ENCODE measurements around the gene LAD1.

LAD1 gene

DNA sequence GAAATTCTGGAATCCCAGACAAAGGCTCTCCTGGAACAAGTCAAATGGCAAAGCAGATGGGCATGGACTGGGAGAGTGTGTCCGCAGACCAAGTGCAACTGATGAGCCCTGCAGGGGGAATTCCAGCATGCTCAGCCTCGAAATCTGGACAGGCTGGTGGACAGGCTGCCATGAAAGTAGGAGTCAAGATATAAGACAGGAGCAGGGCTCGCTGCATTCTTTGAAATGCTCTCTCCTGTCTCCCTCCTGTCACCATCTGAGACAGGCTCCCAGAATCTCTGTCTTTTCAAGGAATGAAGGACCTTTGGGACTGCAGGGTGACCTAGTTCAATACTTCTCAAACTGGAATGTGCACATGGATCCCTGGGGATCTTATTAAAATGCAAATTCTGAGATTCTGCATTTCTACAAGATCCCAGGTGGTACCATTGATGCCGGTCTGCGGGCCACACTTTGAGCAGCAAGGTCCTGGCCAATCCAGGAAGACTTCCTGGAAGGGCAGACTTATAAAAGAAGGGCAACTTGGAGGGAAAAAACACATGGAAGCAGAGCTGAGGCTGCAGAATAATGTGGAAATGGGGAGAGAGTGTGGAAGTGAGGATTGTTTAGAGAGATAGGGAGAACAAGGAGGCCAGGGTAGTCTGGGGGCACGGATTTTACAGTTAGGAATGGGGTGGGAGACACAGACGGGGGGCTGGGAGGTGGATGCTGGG lies 51.5 kb downstream of the LAD1 start:
- DNase-seq (ENCODE audit: low spot score): no peak

DNA sequence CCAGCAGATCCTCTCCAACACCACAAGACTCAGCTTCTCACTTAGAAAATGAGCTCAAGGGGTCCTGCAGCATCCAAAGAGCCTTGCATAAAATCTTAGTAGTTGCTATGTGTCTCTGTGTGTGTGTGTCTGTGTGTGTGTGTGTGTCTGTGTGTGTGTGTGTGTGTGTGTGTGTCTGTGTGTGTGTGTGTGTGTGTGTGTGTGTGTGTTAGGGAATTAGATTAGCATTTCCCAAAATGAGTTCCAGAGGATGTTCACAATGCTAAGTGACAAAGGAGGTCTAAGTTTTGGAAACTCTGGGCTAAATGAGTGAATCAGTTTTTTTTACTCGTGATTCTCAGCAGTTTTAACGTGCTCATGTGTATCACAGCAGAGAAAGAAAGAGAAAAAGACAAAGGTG lies 52.1 kb downstream of the LAD1 start:
- DNase-seq (ENCODE audit: low spot score): no peak

DNA sequence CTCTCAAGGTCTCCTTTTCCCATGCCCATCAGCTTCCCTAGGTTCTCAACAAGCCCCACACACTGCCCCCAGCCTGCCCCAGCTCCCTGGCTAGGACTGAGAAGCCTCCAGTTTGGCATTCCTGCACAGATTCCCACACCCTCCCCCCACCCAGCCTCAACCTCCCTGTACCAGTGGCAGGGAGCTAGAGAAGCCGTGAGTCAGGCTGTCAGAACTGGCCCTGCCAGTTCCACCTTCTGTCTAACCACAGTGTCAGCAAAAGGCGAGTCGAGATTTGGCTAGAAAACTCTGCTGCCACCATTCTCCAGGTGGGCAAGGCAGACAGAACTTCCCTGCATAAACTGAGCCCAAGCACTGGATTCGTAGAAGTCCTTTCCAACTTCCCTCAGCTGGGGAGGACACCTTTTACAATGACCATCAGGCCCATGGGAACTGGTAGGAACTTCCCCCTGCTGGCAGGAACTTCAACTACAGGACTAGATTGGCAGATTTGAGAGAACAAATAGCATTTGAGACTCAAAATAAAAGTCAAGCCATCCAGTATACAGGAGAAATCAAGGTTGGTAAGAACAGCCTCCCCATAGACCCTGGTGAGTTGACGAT lies 52.7 kb downstream of the LAD1 start:
- no peak for DNase-seq (ENCODE audit: low spot score)

DNA sequence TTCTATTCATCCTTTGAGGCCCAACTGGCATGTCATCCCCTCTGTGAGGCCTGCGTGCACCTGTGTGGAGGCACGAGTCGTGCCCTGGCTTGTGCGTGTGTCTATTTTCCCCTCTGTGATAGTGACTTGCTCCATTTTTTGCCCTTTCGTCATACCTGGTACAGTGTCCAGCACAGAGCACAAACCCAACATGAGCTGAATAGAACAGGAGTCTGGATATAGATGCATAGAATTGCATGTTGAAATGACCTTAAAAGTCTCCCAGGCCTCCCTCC lies 54.1 kb downstream of the LAD1 start:
- no peak for DNase-seq (ENCODE audit: low spot score)

DNA sequence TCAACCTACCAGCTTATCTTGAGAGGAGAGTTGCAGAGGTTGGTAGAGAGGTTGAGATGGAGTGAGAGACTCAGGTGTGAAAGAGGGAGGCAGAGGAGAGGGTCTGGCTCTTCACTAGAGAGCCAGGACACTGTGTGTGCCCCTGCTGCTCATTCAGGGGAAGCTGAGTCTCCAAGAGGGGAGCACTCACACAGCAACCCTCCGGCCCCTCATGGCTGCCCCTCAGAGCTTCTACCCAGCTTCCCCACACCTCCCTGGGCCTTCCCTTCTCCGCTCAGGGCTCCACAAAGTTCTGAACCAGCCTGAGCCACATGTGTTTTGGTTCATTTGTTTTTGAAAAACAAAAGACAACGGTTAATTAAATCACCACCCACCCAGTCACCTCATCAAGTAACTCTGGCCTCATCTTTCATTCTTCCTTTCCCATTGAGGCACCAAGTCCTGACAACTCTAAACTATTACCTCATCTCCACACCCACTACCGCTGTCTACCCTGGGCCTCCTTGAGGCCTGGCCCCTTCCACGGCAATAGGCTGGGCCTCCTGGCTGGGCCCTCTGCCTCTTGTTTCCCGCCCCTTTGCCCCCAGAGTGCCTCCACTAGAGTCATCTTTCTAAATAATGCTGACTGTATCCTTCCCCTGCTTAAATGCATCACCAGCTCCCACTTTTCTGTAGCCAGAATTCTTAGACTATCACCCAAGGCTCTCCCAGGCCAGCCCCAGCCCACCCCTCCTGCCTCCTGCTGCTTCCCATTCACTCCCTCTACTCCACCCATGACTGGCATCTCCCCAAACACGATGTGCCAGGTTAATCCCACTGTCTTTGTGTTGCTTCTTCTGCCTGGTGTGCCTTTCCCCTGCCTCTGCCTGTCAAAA lies 54.7 kb downstream of the LAD1 start:
- DNase-seq (ENCODE audit: low spot score): no peak

DNA sequence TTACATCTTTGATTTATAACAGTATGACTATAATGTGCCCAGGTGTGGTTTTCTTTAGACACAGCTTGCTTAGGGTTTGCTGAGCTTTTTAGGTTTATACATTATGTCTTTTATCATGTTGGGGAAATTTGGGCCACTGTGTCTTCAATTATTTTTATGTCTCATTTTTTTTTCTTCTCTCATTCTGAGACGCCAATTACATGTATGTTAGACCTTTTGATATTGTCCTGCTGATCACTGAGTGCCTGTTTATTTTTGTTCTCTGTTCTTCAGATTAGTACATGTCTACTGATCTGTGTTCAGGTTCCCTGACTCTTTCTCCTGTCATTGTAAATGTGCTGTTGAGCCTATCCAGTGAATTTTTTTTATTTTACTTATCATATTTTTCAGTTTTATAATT lies 57.7 kb downstream of the LAD1 start:
- no peak for DNase-seq (ENCODE audit: low spot score)

DNA sequence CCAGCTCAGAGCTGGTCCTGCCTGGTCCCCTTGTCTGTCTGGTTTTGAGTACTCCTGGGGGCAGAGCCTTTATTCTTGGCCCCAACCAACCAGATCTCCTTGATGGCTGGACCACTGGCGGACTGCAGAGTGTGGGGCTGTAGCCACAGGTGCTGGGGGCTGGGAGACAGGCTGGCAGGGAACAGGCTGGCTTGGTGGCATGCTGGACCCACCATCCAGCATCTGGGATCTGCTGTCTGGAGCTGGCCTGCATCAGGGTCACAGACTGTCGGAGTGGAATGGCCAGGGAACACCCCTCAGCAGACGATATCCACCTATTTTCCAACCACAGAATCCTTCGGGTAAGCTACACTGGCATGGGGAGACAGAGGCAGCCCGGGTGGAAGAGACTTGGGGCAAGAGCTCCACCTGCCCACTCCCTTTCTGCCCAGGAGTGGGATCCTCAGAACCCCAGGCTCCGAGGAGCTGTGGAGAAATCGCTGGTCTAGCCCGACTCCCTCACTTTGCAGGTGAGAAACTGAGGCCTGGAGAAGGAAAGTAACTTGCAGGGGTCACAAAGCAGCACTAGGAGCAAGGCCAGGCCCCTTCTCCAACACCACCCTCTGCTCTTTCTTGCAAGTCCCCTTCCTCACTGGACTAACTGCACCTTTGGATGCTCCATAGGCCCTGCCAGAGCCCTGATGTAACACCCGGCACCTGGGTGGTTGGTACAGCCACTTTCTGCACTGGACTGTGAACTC lies 62.2 kb downstream of the LAD1 start:
- no peak for DNase-seq (ENCODE audit: low spot score)

DNA sequence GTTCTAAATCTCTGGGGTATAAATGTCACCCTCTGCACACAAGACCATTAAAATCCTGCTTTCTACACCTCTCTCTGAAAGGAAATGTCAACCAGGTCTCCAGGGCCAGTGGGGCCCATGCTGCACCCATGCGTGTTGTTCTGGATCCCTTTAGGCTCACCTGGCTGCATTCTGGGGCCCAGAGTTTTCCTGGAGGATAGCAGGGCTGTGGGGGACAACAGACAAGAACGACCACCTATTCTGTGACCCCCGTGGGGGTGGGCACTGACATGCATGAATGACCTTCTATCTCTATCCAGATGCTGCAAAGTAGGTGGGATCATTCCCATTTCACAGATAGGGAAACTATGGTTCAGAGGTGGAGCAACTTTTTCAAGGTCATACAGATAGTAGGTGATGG lies 63.2 kb downstream of the LAD1 start:
- no peak for DNase-seq (ENCODE audit: low spot score)

DNA sequence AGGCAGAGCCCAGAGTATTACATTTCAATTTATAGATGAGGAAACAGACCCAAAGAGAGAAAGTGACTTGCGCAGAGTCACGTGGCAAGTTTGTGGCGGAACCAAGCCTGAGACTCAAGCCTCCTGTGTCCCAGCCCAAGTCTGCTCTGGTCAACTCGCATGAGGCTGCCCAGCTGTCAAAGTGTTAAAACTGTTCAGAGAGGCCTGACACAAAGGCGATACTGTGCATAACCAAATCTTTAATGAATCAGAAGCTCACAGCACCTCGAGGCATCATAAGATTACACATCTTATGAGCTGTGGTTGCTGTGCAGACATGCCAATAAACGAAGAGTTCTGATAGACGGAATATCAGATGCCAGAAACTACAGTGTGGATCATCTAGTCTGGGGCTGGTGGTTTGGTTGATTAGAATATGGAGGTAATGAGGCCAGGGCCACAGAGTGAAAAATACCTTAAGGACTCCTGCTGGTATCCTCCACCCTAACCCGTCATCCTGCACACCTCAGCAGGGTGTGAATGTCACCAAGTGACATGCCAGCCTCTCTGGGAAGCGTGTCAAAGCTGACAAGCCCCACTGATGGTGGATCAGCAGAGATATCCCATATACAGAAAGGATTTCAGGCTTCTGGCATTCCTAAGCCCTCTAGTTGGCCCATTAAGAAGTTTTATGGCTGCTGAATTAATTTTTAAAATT lies 63.8 kb downstream of the LAD1 start:
- DNase-seq (ENCODE audit: low spot score): no peak

DNA sequence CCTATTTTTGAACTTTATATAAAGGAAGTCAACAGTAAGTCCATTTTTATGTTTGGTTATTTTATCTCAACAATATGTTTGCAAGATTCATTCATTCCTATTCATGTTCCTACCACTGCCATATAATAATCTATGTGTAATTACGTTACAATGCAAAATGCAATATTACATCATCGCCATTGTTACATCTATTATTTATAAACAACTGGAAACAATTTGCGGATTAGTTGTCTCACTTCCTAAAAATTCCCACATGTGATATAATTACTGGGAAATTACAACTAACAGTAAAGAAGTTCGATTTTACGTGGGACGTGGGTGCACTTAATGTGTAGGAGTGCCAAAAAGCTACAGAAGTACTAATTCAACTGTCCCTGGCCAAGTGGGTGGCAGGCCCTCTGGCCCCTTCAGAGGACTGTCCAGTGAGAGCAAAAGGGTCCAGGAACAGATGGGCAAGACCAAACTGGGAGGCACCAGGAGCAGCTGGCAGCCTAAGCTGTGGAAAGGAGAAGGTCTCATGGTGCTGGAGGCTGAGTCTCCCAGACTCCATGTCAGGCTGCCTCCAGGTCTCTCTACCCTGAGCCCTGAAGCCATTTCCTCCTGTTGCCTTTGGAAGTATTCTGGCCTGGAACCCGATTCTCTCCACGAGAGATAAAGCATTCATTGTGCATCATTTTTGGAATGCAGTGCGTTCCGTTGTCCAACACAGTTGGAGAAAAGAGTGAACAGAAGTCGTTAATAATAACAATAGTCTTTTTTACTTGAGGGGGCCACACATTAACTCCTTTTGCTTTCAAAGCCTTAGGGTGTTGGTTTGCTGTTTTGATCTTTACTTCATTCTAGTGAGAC lies 64.6 kb downstream of the LAD1 start:
- no peak for DNase-seq (ENCODE audit: low spot score)

DNA sequence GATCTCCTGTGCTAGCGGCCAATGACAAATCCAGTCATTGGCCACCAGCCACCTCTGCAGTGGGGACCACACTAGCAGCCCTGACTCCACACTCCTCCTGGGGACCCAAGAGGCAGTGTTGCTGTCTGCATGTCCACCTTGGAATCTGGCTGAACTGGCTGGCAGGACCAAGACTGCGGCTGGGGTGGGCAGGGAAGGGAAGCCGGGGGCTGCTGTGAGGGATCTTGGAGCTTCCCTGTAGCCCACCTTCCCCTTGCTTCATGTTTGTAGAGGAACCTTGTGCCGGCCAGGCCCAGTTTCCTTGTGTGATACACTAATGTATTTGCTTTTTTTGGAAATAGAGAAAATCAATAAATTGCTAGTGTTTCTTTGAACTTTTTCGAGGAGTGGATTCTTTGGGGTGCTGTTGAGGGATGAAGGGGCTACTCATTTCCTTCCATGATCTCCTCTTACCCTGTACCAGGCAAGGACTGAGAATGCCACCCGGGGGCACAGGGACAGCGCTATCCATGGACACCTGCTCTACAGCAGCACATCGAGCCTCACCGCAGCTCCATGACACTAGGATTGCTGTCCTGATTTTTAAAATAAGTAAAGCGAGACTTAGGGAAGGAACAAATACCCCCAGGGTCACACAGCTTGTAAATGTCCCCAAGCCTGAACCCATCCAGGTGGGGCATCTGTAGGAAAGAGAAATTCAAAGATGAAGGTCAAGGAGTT lies 66.3 kb downstream of the LAD1 start:
- DNase-seq (ENCODE audit: low spot score): no peak

DNA sequence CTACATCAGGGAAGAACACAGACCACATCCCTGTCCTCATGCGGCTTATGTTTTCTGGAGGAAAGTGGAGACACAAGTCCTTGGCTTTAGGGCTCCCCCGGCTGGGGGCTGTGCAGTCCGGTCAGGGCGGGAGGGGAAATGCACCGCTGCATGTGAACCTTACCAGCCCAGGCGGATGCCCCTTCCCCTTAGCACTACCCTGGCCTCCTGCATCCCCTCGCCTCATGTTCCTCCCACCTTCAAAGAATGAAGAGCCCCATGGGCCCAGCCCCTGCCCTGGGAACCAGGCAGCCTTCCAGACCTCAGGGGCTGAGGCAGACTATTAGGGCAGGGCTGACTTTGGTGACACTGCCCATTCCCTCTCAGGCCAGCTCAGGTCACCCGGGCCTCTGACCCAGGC lies 67.1 kb downstream of the LAD1 start:
- no peak for DNase-seq (ENCODE audit: low spot score)

DNA sequence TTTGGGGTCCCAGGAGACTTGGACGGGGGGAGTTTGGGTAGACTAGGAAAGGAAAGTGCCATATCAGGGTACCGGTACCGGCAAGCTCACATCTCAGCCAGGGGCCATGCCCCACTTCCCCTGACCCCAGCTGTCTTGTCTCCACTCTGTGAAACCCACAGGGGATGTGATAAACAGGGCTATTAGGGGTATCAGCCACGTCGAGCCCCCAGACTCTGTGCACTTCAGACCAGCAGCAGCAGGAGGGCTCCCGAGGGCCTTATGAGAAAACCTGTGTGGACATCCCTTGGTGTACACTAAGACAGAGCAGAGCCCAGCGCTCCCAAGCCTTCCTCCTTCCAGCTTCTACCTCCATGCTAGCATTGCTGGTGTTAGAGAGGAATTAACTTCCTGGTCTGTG lies 68.0 kb downstream of the LAD1 start:
- no peak for DNase-seq (ENCODE audit: low spot score)
